HG02970 (cell line): Measurements from ENCODE around the gene MSI2.

Source experiments
- ATAC-seq: cut with Tn5 transposase; IDR thresholded peaks from one replicate; pipeline ENCODE4 v1.9.1; 2021; ENCODE audit warnings: mild to moderate bottlenecking, moderate library complexity, moderate number of reproducible peaks; ENCODE audit not compliant: unreplicated experiment, low FRiP score

MSI2 gene

DNA sequence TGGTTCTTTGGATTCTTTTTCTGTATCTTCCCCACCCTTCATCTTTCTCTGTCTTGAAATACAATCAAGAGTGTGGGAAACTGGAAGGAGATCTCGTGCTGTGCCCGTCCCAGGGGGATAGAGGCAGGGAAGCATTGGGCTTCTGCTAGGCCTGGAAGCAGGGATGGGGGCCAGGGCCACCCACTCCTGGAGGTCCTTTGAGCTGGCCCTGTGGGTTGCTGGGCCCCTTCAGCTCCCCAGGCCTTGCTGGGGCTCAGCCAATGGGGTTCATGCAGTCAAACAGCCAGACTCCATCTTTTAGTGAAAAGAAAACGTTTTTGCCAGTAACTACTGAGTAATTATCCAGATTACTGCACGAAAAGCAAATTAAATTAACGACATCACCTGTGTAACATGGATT is 421.0 kb downstream of the MSI2 start:
- no peak for ATAC-seq

DNA sequence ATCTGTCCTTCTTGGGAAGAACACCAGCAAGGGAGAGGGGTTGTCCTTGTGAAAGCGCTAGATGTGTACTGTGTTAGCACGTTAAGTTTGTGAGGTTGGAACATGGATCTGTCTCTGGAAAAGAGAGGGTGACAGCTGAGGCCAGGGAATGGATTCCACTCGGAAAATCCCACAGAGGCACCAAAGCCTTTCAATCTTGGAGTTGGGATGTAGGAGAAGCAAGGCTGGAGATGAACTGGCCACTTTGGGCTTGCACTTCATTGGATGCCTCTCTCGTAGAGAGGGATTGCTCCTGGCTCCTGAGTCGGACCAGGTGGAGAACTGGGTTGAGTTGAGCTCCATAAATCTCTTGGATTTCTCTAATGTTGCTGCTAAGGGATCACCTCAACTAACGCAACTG is 421.5 kb downstream of the MSI2 start:
- no peak for ATAC-seq

DNA sequence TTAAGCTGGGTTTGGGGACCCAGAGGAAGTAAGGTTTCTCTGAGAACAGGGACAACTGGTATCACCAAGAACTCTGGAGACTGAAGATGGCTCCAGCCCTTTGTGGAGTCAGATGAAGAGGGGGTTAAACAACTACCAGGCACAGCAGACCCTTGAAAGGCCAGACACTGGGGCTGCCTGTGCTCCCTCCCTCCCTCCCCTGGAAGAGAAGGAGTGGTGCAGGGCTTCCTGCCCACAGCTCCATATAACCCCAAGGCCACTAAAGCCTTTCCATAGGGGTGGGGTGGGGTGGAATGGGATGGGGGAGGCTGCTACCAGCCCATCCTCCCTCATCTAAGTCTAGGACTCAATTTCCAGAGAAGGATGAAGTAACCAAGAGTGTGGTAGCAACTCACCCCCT is 422.1 kb downstream of the MSI2 start:
- ATAC-seq, result no peak

DNA sequence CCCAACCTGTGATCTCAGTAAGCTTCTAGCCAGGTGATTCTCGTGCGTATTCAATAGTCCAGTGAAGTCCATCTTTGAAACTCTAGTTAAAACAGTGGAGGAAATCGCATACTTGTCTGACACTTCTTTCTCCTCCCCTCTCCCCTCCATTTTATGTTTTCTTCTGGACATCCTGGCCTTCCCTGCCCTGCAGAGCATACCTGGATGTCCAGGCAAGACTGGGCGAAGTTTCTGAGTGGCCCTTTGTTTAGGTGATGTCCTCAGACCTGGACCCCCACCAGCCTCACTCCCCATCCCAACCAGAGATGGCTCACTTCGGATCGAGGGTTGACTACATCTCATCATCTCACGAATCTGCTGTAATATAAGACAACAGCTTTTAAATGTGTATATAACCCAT is 423.0 kb downstream of the MSI2 start:
- ATAC-seq, result no peak

DNA sequence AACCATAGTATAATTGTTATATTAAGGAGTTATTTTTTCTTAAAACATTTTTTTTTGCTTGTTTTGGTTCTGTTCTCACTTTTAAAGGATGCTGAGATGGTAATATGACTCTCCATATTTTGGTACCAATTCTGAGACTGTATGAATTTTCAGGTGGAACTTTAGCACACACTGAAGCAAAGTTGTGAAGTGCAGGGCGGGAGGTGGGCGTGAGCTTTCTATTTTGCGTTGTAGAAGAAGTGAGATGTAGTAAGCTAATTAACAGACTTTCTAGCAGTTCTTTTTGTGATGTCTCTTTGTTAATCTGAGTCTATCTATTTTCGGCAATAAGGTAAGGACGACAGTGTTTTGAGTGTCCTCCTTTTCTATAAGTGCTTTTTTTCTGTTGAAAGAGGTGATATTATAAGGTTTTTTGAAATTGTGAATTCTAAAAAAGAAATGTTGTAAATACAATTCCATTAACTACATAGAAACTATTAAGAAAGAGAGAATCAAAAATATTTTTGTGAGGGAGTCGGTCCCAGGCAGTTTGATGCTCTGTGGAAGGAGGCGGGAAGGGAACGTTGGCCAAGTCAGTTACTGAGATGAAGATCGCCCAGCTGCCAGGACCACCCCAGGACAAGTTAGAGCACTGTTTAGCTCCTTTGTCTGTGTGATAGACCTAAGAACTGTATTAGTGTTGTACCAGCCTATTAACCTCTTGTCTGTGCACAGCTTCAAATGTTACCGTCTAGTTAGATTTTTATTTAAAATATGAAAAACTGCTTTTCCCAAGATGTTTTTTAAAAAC is 423.8 kb downstream of the MSI2 start:
- no peak for ATAC-seq

DNA sequence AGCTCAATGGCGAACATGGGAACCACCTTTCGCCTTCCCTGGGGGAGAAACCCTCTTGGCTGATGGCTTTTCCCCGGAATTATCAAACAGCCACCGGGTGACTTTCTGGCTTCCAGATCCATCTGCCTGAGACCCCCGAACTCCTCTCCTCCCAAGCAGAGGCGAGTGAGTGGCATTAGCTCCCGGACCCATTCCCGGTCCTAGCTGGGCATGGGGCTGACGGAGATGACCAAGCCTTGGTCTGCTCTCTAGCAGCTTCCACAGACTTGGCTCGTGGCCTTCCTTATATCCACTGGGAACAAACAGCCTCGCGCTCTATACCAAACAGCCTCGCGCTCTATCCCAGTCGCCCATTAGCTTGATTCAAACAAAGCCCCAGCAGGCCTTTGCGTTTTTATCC is 426.4 kb downstream of the MSI2 start:
- ATAC-seq, result no peak

DNA sequence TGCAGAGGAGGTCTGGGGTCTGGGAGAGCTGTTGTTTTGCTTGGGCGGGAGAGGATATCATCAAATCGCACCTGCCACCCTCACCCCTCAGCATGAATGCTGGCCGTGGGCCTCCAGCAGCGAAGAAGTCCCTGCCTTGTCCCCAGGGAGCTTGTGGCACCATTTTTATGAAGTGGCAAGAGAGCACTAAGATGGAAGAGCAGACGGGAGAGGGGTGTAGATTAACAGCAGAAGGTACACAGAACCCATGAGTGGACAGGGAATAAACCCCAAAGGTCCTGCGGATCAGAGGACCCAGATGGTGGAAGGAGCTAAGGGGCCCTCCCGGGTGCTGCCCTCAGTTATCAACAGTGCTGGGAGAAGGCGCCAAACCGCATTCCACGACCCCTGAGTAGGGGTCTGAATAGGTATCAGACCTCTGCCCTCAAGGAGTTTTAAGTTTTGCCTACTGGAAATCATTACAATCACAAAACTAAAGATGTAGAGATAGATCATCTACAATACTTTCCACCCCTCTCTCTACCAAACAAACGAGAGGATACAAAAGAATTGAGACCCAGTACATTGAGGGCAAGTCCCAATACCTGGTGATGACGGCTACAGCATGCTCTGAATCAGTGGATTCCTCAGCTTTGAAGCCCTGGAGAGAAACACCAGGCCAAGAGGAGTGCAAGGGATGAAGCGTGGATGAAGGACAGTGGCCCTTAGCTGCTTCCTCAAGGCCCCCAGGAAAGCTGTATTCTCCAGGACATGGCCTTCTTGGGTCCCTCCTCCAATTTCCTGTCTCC is 428.6 kb downstream of the MSI2 start:
- ATAC-seq, result no peak

DNA sequence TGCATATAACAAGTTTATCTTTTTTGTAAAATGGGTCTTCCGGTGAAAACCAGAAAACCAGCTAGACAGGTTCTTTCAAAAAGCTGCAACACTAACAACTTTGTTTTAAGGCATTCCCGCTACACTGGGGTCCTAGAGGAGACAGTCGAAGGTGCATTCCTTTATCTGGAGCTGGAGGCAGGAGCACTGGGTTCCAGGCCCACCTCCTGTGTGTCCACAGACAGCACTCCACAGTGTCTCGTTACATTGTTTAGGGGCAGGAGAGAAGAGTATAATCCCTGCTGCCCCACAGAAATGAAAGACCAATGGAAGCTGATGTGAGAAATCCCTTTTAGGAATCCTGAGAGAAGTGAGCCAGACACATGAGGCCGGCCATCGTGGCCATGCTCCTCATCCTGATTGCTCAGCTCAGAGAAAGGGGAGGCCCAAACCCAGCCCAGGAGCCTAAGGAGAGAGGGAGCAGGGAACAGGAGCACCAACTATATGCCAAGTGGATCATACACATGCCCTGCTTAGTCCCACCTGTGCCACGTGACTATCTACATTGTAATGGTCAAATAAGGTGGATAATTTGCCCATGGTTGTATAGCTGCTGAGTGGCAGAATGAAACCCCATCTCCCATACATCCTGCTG is 429.3 kb downstream of the MSI2 start:
- ATAC-seq, result no peak

DNA sequence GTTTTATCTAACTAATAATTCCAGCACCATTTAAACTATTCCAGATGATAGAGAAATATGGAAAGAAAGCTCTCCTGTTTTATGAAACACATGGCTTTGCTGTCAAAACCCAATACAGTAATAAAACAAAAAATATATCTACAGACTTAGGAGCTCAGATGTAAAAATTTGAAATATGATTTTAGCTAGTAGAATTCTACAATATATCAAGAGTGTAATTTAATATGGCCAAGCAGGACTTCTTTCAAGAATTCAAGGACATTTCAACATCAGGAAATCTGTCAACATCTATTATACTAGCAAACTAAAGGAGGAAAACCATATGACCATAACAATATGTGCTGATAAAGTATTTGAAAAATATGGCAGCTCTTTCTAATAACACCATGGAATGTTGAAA is 431.3 kb downstream of the MSI2 start:
- no peak for ATAC-seq

DNA sequence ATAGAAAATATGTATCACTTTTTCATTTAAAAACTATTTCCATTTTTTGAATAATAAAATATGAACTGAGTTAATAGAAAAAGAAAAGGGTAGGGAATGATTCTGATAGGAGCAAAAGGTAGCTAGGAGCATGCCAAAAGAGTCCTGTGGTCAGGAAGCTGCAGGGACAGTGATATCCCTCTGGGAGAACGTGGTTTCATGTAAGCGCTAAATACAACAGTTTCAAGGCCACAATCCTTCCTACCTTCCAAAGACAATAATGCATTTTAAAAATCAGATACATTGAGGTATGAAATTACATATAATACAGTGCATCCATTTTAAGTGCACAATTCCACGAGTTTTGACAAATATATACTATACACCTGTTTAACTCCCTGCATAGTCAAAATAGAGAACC is 432.9 kb downstream of the MSI2 start:
- ATAC-seq, result no peak

DNA sequence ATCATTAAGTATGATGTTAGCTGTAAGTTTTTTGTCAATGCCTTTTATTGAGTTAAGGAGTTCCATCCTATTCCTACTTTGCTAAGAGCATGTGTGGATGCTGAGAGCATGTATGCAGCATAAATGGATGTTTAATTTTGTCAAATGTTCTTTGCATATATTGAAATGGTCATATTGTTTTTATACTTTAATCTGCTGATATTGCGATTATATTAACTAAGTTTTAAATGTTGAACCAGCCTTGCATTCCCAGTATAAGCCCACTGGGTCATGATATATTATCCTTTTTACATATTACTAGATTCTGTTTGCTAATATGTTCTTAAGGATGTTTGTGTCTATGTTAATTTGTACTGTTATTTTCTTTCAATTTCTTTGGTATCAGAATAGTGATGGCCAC is 435.6 kb downstream of the MSI2 start:
- no peak for ATAC-seq

DNA sequence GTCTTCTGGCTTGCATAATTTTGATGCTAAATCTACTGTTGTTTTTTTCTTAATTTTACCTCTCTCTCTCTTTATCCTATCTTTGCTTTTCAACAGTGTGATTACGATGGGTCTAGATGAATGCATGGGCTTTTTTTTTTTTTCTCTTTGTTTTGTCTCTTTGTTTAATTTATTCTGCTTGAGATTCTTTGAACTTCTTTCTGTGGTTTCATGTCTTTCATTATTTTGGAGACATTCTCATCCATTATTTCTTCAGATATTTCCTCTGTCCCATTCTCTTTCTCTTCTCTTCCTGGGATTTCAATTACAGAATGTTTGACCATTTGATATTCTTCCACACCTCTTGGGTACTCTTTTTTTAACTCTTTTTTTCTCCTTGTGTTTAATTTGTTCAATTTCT is 436.4 kb downstream of the MSI2 start:
- ATAC-seq, result no peak

DNA sequence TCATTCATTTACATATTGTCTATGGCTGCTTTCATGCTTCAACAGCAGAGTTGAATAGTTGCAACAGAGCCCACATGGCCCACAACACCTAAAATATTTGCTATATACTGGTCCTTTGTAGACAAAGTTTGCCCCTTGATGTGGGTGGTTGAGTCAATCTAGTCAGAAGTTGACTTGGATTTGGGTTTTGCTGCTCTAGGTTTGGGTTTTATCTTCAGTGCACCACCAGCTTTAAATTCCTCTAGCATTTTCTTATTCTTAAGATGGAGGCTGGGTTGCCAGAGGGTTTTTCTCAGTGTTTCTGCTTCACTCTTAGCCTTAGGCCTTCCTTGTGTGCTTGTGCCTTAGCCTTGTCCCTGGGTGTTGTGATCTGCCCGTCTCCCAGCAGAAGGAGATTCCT is 437.7 kb downstream of the MSI2 start:
- ATAC-seq, result no peak

DNA sequence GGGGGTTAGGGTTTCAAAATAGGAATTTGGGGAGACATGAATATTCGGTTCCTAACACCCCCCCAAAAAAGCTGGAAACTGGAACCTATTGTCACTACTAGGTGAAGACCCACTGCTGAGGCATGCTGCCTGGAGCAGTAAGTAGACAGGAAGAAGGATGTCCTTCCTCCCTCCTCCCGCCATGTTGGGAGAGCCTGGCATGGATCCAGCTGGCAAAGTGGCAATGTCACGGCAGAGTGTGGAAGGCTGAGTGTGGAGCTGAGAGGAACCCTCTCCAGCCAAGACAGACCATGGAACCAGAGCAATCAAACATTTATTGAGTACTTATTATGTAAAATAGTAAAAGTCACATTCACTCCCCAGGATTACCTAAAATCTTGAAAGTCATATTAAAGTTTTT is 439.7 kb downstream of the MSI2 start:
- ATAC-seq, result no peak

DNA sequence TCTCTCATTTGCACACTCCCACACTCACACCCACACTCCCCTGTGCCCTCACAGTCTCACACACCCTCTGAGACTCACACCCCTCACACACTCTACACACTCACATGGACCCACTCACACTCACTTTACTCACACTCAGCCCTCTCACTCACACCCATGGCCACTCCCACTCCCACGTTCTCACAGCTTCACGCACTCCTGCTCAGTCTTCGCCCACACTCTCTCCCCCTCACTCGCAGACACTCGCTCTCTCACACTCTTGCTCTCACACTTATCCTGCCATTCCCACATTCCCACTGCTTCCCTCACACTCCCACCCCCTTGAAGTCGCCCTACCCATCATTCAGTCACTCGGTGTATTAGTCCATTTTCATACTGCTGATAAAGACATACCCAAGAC is 440.9 kb downstream of the MSI2 start:
- no peak for ATAC-seq

DNA sequence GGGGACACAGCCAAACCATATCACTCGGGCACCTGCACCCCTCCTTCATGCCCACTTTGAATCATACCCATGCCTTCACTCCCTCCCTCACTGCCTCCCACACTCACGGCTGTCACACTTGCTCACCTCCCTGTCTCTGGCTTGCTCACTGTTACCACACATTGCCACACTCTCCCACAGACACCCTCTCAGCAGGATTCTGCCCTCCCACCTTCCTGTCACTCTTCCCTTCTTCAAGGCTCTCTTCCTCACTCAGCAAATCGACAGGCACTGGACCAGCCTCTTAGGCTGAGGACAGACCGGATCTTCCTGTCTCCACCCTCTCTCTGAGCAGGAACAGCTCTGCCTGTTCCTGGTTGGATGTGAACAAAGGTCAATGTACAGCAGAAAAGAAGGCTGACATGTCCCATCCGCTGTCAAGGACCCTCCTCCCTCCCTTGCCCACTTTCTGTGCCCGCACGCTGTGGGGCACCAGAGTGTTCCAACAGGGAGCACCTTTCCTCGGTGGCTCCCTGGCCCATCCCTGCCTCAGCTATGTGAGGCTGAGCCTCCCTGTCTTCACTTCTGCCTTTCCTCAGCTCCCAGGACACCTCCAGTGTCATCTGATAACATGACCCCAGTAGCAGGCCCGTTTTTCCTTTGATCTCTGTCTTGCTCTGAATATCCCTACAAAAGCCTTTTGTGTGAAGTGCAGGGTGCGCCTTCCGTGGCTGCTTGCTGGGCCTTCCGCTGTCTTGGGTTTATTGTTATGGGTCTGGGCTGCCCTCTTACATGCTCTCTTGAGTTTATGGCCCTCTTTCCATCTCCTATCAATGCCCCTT is 441.8 kb downstream of the MSI2 start:
- no peak for ATAC-seq

DNA sequence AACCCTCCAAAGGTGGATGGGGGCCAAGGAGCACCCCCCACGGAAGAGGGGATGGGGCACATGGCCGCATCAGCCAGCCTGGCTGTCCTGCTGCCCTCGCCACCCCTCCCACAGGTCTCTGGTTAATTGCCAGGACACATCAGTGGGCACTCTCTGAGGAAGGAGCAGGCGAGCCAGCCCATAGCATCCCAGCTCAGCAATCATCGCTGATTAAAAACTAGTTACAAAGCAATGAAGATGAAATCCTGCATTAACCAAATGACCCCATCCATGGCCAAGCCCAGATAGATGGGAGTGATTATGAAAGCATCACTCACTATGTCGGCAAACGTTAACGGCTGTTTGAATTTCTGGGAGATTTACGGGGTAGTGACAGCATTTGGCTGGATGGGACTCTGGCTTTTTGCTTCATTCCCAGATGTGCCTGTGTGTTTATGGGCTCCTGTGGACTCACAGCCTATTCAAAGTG is 443.5 kb downstream of the MSI2 start:
- no peak for ATAC-seq

DNA sequence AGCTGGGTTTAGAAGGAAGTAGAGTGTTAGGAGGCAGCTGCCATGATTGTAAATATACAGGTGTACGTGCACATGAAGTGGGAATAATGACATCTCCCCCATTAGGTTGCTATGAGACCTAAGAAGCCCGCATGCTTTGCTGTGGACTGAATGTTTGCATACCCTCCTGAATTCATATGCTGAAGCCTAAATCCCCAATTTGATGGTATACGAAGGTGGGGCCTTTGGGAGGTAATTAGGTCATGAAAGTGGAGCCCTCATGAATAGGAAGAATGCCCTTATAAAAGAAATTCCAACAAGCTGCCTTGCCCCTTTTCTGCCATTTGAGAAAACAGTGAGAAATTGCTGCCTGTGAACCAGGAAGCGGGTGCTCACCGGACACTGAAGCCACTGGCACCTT is 444.8 kb downstream of the MSI2 start:
- ATAC-seq, result no peak

DNA sequence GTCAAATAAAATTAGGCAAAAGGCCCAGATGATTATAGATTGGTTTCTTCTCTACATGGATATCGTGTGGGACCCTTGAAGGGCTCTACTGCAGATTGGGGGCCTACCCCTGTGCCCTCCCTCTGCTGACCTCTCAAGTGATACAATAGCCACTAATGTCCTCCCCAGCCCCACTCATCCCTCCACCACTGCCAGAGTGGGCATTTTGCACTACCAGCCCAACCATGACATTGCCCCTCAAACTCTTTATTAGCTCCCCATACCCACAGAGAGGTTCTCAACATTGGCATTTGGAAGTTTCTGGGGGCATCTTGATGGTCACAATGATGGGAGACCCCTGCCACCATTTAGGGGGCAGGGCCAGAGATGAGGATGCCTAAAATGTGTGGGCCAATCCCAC is 446.9 kb downstream of the MSI2 start:
- ATAC-seq, result no peak

DNA sequence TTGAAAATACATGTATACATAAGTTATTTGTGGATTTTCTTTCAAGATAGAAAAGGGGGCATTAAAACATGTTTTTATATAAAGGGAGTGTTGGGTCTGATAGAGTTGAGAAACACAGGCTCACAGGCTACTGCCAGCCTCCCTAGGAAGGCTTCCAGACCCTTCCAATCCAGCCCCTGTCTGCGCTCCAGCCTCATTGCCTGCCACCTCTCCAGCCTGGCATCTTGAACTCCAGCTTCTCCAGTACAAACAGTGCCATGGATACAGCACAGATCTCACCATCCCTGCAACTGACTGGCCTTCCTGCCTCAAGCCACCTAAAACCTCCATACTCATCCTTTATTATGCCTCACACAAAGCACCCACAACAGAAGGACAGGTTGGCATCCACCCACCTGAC is 448.1 kb downstream of the MSI2 start:
- ATAC-seq, result no peak
